GM20431 (cell line): ENCODE data around the gene HOXA6.

ENCODE experiments used
- in situ Hi-C: fragments of 300-500 bp; cut with MseI, MboI; formaldehyde crosslinking; loops from one replicate; pipeline ENCODE4 v1.15.0; 2020; ENCODE audit warnings: low sequenced_read_pairs; ENCODE audit not compliant: unreplicated experiment

The HOXA6 gene

DNA sequence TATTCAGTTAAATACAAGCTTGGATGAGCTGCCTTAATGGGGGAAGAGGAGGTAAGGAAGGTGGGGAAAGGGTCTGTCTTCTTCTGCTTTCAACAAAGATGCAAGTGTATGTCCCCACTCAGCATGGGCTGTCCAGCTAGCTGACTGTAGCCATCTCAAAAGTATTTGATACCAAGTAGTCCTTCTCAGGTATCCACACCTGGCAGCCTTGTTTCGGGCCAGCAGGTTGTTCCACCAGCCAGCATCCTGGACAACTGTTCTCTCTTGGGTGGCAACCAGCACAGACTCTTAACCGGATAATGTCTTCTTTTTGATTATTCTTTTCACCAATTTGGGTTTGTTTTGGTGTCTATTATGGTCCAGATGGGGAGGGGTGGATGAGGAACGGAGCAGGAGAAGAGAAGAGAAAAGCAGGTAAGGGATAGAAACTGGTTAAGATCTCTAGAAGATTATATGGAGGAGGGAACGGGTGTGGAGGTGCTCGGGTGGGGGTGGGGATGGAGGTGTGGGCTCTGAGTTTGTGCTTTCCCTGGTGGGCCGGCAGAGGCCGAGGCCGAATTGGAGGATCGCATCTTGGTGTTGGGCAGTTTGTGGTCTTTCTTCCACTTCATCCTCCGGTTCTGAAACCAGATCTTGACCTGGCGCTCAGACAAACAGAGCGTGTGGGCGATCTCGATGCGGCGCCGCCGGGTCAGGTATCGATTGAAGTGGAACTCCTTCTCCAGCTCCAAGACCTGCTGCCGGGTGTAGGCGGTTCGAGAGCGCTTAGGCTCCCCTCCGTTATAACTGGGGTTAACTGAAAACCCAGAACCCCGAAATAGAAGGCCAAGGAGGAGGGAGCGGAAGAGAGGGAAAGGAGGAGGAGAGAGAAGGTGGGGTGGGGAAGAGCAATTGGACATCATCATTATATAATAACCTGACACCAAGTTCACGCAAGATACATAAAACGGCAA is 18.5 kb downstream of the HOXA6 start:
- in situ Hi-C loops = no loop called here

DNA sequence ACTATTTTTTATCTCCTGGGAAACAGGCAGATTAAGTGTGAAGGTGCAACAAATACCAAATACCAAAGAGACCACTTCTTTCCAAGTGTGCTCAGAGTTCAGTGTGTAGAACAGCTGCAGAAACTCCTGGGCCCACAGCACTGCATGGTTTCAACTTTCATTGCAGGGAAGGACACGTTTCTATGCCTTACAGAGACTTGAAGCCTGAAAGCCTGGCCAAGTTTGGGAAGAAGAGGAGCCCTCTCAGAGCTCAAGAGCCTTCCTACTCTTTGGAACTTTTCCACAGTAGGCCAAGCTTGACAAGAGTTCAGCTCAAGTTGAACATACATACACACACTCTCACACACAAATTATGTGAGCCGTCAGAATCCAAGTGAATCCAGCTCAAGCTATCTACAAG is 19.5 kb downstream of the HOXA6 start:
- in situ Hi-C loops = no loop called here

DNA sequence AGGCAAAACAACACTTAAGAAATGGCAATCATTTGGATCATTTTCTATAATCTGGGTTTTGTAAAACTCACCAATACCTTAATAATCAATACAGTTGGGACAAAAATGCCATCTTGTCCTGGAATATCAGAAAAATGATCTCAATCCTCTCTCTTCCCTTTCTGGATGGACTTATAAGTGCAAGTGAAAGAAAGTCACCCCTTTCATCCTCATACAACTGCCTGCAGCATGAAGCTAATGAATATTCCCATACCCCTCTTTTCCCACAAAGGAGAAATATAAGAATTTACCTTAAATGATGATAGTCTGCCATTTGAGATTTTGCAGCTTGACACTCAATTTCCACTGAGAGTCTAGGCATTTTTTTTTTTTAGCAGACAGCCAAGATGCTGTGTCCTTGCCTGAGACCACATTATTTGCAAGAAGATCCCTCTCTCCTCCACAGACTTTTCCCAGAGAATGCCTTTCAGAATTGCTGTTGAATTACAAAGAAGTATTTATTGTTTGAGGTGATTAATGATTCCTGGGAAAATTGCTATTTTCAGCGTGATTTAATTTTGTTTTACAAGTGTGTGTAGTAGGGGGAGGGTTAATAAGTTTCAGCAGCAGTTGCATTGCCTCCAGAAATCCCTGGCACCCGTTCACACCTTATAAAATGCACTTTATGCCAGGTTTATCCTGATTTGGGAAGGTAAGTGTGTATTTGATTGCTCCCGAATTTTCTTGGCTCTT is 20.8 kb downstream of the HOXA6 start:
- in situ Hi-C loops = no loop called here

DNA sequence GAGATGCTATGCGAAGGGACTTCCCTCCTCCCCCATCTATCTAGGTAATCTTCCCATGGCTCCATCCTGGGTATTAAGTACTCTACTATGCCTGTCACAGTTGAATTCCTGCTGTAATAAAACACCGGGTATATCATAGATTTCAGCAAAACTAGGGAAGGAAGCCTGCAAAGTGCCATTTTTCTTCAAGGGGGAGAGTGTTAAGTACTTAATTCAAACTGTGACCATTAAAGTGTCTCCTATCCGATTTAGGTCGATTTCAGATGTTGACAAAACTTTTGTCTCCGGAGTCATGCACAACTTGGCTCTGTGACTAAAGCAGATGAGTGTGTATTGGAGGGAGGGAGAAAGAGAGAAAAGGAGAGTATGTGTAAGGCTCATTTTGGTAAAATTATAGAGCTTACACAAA is 21.6 kb downstream of the HOXA6 start:
- in situ Hi-C loops = no loop called here

DNA sequence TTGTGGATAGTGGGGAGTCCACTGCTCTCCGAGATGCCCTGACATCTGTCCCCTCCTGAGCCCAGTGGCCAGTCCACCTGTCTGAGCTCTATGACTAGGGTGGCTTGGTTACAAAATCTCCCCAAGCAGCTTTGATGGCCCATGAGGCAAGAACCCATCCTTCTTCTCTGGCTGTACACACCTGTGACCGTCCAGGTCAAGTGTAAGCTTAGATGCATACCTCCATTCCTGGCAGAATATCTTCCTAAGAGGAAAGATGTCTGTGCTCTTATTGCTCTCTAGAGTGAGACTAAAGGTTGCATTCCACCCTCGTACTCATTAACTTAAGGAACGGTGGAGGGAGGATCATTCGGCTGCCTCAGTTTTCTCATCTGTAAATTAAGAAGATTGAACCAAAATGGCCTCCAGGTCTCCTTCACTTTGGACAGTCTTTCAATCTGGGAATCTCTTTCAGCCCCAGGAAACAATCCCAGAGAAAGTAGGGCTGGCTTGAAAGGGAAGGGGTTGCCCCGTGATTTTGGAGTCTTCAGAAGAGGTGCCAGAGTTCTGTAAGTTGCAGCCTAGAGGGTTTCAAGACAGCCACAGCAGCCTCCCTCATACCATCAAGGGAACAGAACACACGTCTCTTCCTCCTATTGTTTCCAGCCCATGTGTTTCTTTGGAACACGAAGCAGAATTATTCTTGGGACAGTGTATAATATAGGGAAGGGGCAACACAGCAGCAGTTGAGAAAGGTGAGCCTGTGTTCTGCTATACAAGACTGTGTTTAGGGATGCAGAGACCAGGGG is 22.5 kb downstream of the HOXA6 start:
- in situ Hi-C loops = no loop called here

DNA sequence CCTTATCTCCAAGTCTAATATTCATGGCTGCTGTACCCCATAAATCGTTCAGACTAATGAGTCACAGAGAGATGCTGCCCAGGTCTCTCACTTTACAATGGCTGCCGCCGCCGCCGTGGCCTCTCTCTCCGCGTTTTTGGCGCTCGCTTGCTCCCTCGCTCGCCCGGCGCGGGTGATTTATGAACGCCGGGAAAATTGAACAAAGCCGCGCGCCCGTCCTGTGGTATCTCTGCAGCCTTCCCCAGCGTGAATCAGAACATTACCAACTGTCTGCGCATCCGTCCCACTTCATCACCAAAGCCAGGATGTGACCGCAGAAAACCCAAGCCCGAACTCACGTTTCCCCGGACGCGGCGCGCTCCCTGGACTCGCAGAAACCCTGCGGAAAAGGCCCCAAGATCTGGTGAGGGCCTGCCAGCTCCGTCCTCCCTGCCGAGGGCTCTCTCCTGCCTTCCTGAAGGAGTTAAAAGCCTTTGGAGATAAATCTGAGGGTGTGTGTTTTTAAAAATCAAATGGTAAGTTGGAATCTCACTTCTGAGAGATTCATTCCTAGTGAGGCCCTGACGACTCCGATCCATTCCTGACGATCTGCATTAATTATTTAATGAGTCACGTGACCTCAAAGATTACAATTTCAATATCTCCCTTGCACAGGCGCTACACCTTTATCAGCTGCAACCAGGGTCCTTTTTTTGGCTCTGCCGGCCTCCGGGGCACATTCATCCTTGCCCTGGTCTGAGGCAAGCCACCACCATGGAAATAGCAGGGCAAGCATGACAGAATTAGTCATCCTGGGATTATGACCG is 23.3 kb downstream of the HOXA6 start:
- in situ Hi-C loops = no loop called here

DNA sequence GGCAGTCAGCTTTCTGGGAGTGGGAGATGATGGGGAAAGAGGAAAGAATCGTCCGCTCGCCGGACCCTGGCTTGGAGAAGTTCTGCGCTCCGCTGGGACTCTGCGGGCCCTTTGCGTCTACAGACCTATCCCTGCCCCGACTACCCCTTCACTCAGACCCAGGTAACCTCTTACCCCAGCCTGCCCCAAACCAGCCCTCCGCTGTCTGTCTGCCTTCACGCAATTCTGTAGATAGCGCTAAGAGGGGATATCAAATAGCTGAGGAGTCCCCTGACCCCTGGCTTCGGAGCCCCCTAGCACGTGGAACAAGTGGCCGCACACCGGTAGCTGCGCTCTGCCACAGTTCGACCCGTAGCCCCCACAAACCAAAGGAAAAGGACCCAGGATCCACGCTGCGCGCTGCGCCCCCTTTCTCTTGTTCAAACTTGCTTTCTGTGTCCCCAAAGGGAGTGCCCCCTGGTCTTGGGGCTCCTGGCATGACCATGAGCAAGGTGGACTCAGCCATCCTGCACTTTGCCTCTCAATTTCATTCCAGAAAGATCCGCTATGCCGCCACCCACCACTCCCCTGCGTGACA is 24.0 kb downstream of the HOXA6 start:
- in situ Hi-C loops = no loop called here

DNA sequence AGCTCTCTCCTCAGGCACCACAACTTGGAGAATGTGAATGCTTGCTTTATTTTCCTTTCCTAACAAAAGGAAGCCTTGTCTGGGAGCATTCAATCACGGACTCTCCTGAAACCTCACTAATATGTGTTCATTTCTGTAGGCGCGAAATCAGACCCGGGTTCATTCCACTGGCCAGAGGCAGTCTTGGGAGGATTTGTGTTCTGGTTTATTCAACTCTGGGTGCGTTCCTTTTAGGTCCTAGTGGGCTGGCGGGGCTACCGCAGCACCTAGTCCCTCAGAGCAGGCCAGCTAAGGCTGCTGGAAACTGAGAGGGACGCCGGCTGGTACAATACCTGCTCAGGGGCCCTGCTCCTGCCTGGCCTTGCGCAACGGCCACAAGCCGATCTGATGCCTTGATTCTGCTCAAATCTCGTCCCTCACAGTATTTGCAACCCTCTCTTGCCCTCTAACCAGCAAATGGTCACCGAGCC is 24.5 kb downstream of the HOXA6 start:
- in situ Hi-C loops = no loop called here

DNA sequence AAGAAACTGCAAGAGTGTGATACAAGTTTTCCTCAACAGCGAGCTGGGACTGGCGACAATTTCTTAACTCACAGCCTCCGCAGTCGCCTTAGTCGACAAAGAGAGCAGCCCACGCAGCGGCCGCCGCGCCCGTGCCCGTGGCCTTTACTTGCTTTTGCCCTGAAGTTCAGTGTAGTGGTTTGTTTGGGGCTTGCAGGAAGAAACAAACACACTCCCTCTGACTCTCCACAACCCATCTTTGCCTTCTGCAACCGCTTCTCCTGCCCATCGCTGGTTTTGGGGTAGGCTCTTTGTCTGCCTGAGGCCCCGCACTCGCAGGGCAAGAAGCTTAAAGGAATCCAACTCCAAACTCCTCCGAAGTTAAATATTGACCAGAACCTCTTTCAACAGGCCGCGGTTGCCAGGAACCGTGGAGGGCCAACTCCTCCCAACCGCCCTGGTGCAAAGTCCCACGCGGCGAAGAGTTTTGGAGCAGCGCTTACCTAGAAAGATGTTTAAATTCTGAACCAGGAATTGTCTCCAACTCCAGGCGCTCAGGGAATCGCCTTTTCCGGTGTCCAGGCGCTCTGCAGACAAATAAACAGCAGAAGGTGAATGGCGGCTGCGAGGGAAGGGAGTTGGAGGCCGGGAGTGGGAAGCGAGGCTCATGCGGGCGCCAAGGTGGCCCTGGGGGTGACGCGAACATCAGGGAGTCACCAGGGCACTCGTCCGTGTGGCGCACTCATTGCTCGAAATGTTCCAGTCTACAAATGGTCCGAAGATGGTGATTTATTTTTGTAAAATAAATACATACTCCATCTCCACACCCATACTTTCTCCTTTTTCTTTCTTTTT is 25.3 kb downstream of the HOXA6 start:
- in situ Hi-C loops = no loop called here

DNA sequence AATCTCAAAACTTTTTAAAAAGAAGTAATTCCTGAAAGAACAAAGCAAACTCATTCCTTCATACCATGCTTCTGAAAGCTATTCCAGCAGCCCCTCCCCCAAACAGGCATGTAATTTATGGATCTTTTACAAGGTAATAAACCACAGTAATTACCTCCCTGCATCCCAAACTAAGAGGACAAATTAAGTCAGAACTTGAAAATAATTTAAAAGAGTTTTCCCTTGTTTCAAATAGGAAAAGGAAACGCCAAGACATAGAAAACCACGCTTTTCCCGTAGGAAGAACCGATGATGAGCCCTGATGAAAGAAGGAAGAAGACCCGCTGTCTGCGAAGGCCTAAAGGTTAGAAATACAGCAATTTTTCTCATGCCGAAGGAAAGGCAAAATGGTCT is 25.9 kb downstream of the HOXA6 start:
- in situ Hi-C loops = no loop called here

DNA sequence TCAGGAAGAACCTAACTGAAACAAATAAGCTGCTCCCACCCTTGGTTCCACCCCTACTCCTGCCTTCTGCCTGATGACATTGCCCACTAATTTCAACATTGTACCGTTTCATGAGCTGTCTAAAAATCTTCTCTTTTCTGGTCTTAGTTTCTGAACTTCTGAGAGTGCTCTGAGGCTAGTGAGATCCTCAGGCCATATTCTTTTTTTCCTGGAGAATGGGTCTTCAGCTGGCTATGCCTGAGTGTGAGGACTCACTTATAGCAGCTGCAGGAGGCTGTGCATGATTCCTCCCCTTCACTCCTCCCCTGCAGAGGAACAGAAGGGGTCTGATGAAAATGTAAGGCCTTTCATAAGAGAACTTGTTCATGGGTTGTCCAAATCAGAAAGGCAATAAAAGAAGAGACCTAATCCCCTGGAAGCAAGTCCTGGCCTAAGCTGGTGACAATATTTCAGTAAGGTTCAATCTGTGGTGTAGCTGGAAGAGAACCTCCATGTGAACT is 28.1 kb downstream of the HOXA6 start:
- in situ Hi-C loops = no loop called here

DNA sequence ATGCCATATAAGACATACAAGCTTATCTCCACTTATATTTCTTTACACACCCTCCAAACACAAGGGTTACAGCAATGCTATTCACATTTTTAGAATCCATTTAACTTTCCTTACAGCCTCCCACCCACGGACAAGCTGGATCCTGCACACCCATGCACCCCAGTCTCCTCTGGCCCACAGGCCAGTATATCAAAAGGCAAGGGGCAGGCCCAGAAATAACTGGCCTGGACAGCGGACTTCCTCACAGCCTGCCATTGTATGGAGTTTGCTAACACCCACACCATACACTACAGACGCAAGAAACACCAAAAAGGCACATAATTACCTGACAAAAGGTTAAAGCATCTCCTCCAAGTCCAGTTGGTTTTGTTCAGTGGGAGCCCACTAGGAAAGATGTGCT is 29.0 kb downstream of the HOXA6 start:
- in situ Hi-C loops = no loop called here

DNA sequence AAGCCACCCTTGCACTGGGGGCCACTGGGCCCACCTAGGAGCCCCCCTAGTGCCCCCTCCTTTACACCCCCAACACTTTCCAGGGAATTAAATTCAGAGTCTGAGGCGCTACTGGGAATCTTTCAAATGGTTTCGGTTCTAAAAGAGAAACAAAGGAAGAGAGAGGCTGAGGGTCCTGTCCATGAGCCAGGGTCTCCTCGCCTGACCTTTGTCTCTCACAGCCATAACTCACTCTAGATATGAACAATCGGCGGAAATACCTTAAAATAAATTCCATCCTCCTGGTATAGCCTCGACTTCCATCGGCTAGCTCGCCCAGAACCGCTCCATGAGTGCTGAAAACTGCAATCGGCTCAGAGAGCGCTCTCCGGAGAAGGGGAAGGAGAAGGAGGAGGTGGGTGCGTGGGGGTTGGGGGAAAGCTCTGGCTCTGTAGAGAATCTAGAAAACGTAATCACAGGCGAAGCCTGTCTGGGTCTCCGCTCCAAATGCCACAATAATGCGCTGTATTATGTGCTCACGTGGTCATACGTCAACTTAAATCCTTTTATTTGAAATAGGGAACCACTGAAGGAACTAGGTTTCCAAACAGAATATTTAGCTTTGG is 29.6 kb downstream of the HOXA6 start:
- in situ Hi-C loops = no loop called here

DNA sequence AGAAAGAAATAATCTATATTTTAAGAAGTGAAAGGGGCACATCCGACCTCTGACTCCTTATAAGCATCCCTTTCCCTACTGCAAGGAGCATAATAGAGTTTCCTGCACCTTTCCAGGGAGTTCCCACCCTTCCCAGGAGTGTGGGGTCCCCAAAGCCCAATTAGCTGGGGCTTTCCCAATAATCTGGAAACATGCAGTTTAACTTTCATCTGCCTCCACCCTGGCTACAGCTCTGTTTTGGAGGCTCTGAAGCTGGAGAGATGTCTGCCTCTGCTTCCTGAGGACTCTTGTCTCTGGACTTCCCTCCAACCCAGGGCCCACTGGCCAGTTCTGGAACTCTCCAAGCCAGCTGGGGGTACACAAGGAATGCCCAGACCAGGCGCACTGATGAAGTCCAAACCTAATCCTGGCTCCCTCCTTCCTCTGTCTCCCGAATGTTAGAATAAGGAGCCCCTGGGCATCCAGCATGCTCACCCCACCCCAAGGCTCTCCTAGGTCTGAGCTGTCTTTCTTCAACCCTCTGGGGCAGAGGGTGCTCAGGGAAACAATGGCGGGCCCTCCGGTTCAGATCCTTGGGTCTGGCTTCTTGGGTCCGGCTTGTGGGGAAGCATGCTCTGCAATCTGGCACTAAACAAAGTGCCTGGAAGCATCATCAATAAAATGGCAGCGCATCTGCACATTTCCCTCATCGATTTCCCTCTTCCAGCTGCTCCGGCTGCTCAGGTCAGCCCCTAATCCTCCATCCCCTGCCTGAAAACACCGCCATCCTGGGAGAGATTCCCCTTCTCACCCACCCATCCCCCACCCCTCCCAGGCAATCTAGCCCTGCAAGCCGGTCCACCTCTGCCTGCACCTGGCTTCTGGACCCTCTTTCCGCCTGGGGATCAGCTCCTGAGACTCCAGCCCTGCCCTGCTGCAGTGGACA is 30.4 kb downstream of the HOXA6 start:
- in situ Hi-C loops = no loop called here

DNA sequence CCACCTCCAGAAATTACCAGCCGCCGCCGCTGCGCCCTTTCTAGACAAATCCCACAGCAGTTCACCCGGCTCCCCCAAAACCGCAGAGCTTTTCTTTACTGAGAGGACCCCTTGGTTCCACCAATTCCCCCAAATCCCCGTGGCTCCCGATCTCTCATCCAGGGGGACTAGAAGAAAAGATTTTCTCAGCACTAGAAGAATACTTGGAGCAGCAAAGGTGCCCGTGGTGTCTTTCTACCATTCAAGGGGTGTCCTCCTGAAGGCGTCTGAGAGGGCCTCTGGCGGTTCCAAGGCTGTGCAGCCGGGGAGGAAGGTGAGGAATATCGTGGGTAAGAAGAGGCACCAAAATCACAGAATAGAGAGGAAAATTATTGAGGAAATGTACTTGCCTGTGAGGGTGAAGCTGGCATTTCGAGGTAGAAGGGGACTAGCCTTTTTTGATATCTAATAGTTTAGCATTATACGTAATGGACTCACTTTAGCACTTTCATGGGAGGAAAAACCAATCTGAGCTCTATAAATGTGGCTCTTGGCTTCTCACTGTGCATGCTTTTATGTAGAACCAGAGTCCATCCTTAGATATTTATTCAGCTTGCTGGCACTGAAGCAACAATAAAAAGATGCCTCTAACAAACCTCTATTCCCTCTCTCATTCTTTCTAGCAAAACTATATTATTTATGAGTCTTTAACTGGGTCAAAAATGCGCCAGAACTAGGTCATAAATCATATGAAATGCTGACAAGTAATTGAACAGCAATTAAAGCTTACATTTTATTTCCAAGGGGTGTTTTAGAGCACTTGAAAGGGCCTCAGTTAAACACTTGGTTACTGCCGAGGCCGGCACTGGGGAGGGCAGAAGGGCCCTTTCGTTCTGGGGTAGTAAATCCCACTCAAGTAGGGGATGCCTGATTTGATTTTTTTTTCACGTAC is 31.3 kb downstream of the HOXA6 start:
- in situ Hi-C loops = no loop called here
